Measurements from ENCODE around the gene PPCDC.
"Not testable (repeated sequence)": the region's sequence is repeated elsewhere in the genome, so short reads cannot be mapped to it uniquely, and the experiment has no call there.

PPCDC gene

GRCh38 chr15:75070674-75071073, 47.3 kb downstream of the PPCDC start:
- Histone ChIP-seq H3K4me2 (ENCODE audit: low read length) (no peak overlapping the region), H3K36me3 (ENCODE audit: control insufficient read depth, insufficient read depth, low read length) (no peaks in the 10 kb centered on the region), H3K56ac (ENCODE audit: low read length) (no peak overlapping the region), H3K79me1 (ENCODE audit: low read length) (no peaks in the 10 kb centered on the region), H4K8ac (ENCODE audit: low read depth, low read length) (no peak overlapping the region), H4K5ac (ENCODE audit: low read length) (no peak overlapping the region), H3K4ac (ENCODE audit: low read depth, low read length) (no peak overlapping the region), H3K27ac (ENCODE audit: low read depth, low read length) (no peak overlapping the region), H3K27me3 (ENCODE audit: insufficient read depth, low read length, poor library complexity) (no peaks in the 10 kb centered on the region), H3K4me3 (ENCODE audit: low read length) (no peak overlapping the region), H3K4me1 (ENCODE audit: control insufficient read depth, low read depth, low read length) (no peaks in the 10 kb centered on the region), H2BK120ac (ENCODE audit: low read depth, low read length) (no peak overlapping the region), H2AK5ac (ENCODE audit: low read length) (no peak overlapping the region), H3K79me2 (ENCODE audit: control insufficient read depth, insufficient read depth, low read length) (no peaks in the 10 kb centered on the region), H3K23ac (ENCODE audit: low read length) (no peak overlapping the region), H2BK15ac (replicated peaks; ENCODE audit: low read depth) (no peak overlapping the region), H3K18ac (ENCODE audit: low read length) (no peak overlapping the region), H2BK5ac (ENCODE audit: low read length) (no peak overlapping the region), H3K9ac (ENCODE audit: low read length) (no peak overlapping the region)
- WGBS (ENCODE audit: extremely low coverage, insufficient coverage, low lambda C conversion rate), result no CpG with 5 or more reads among the region's 4 CpGs
- no peak for DNase-seq

GRCh38 chr15:75073197-75073596, 49.8 kb downstream of the PPCDC start:
- Histone ChIP-seq H3K79me2 (ENCODE audit: control insufficient read depth, insufficient read depth, low read length) (no peaks in the 10 kb centered on the region), H2BK120ac (ENCODE audit: low read depth, low read length) (no peak overlapping the region), H3K4me3 (ENCODE audit: low read length) (no peak overlapping the region), H2AK5ac (ENCODE audit: low read length) (no peak overlapping the region), H3K4me1 (ENCODE audit: control insufficient read depth, low read depth, low read length) (no peaks in the 10 kb centered on the region), H3K23ac (ENCODE audit: low read length) (no peak overlapping the region), H4K8ac (ENCODE audit: low read depth, low read length) (no peak overlapping the region), H3K4me2 (ENCODE audit: low read length) (no peak overlapping the region), H2BK5ac (ENCODE audit: low read length) (no peak overlapping the region), H3K27ac (ENCODE audit: low read depth, low read length) (no peak overlapping the region), H3K9ac (ENCODE audit: low read length) (no peak overlapping the region), H3K4ac (ENCODE audit: low read depth, low read length) (no peak overlapping the region), H3K27me3 (ENCODE audit: insufficient read depth, low read length, poor library complexity) (no peaks in the 10 kb centered on the region), H4K5ac (ENCODE audit: low read length) (no peak overlapping the region), H2BK15ac (replicated peaks; ENCODE audit: low read depth) (no peak overlapping the region), H3K18ac (ENCODE audit: low read length) (no peak overlapping the region), H3K56ac (ENCODE audit: low read length) (no peak overlapping the region), H3K79me1 (ENCODE audit: low read length) (no peaks in the 10 kb centered on the region), H3K36me3 (ENCODE audit: control insufficient read depth, insufficient read depth, low read length) (no peaks in the 10 kb centered on the region)
- DNase-seq, result no peak
- WGBS (ENCODE audit: extremely low coverage, insufficient coverage, low lambda C conversion rate), result no CpG with 5 or more reads among the region's 3 CpGs

GRCh38 chr15:75076277-75076676, 52.9 kb downstream of the PPCDC start:
- Histone ChIP-seq H3K79me1 (ENCODE audit: low read length) (no peaks in the 10 kb centered on the region), H2BK5ac (ENCODE audit: low read length) (no peak overlapping the region), H2BK15ac (replicated peaks; ENCODE audit: low read depth) (no peak overlapping the region), H3K4me3 (ENCODE audit: low read length) (no peak overlapping the region), H4K5ac (ENCODE audit: low read length) (no peak overlapping the region), H3K56ac (ENCODE audit: low read length) (no peak overlapping the region), H3K23ac (ENCODE audit: low read length) (no peak overlapping the region), H3K4ac (ENCODE audit: low read depth, low read length) (no peak overlapping the region), H3K4me2 (ENCODE audit: low read length) (no peak overlapping the region), H3K27ac (ENCODE audit: low read depth, low read length) (no peak overlapping the region), H3K36me3 (ENCODE audit: control insufficient read depth, insufficient read depth, low read length) (no peaks in the 10 kb centered on the region), H3K79me2 (ENCODE audit: control insufficient read depth, insufficient read depth, low read length) (no peaks in the 10 kb centered on the region), H3K18ac (ENCODE audit: low read length) (no peak overlapping the region), H2BK120ac (ENCODE audit: low read depth, low read length) (no peak overlapping the region), H3K27me3 (ENCODE audit: insufficient read depth, low read length, poor library complexity) (no peaks in the 10 kb centered on the region), H3K9ac (ENCODE audit: low read length) (no peak overlapping the region), H4K8ac (ENCODE audit: low read depth, low read length) (no peak overlapping the region), H3K4me1 (ENCODE audit: control insufficient read depth, low read depth, low read length) (no peaks in the 10 kb centered on the region), H2AK5ac (ENCODE audit: low read length) (no peak overlapping the region)
- no peak for DNase-seq
- no CpG with 5 or more reads among the region's 2 CpGs for WGBS (ENCODE audit: extremely low coverage, insufficient coverage, low lambda C conversion rate)

DNA sequence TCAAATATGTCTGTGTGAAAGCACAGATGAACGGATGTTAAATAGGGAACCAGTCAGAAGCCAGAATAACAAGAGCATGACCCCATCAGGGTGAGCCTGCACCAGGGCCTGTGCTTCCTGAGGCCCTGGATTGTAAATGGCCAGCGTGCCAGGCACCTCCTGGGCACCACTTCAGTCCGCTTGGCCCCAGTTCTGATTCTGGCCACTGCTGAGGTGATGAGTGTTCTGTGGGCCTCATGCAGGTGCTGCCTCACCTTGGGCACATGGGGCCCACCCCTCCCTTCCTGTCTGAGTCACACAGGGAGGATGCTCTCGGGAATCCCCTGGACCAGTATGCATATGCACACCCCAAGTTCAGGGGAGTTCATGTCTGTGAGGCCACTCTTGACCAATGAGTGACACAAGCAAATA, 54.2 kb downstream of the PPCDC start:
- not testable (repeated sequence) for H2BK15ac ChIP-seq (replicated peaks; ENCODE audit: low read depth); H2BK5ac ChIP-seq (ENCODE audit: low read length); H3K79me2 ChIP-seq (ENCODE audit: control insufficient read depth, insufficient read depth, low read length); H3K18ac ChIP-seq (ENCODE audit: low read length); H3K27ac ChIP-seq (ENCODE audit: low read depth, low read length); H3K27me3 ChIP-seq (ENCODE audit: insufficient read depth, low read length, poor library complexity); H3K4me2 ChIP-seq (ENCODE audit: low read length); H4K5ac ChIP-seq (ENCODE audit: low read length); H3K23ac ChIP-seq (ENCODE audit: low read length); H3K9ac ChIP-seq (ENCODE audit: low read length); H3K79me1 ChIP-seq (ENCODE audit: low read length); H2AK5ac ChIP-seq (ENCODE audit: low read length); H3K4ac ChIP-seq (ENCODE audit: low read depth, low read length); H3K4me1 ChIP-seq (ENCODE audit: control insufficient read depth, low read depth, low read length); H2BK120ac ChIP-seq (ENCODE audit: low read depth, low read length); H4K8ac ChIP-seq (ENCODE audit: low read depth, low read length); H3K56ac ChIP-seq (ENCODE audit: low read length); DNase-seq; H3K4me3 ChIP-seq (ENCODE audit: low read length); H3K36me3 ChIP-seq (ENCODE audit: control insufficient read depth, insufficient read depth, low read length)
- WGBS (ENCODE audit: extremely low coverage, insufficient coverage, low lambda C conversion rate), result no CpG with 5 or more reads among the region's 4 CpGs

GRCh38 chr15:75081150-75081549, 57.8 kb downstream of the PPCDC start:
- WGBS (ENCODE audit: extremely low coverage, insufficient coverage, low lambda C conversion rate), result no CpG with 5 or more reads among the region's 8 CpGs

DNA sequence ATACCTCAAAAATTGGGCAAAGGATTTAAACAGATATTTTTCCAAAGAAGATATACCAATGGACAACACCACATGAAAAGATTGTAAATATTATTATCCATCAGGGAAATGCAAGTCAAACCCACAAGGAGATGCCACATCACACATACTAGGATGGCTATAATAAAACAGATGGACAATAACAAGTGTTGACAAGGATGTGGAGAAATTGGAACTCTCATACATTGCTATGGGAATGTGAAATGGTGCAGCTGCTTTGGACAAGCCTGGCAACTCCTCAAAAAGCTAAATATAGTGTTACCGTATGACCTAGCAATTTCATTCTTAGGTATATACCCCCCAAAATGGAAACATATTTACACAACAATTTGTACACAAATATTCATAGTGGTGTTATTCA, 59.3 kb downstream of the PPCDC start:
- no peak overlapping the region for H3K56ac ChIP-seq (ENCODE audit: low read length)
- H3K79me2 ChIP-seq (ENCODE audit: control insufficient read depth, insufficient read depth, low read length), result no peaks in the 10 kb centered on the region
- no peak overlapping the region for H3K18ac ChIP-seq (ENCODE audit: low read length)
- H3K27ac ChIP-seq (ENCODE audit: low read depth, low read length), result no peak overlapping the region
- no peak overlapping the region for H4K8ac ChIP-seq (ENCODE audit: low read depth, low read length)
- no peak overlapping the region for H3K23ac ChIP-seq (ENCODE audit: low read length)
- WGBS (ENCODE audit: extremely low coverage, insufficient coverage, low lambda C conversion rate), result no CpG with 5 or more reads among the region's 1 CpG
- no peak overlapping the region for H2AK5ac ChIP-seq (ENCODE audit: low read length)
- H3K4ac ChIP-seq (ENCODE audit: low read depth, low read length), result no peak overlapping the region
- H3K79me1 ChIP-seq (ENCODE audit: low read length), result no peaks in the 10 kb centered on the region
- H3K36me3 ChIP-seq (ENCODE audit: control insufficient read depth, insufficient read depth, low read length), result no peaks in the 10 kb centered on the region
- H2BK5ac ChIP-seq (ENCODE audit: low read length), result no peak overlapping the region
- H3K9ac ChIP-seq (ENCODE audit: low read length), result no peak overlapping the region
- no peak overlapping the region for H4K5ac ChIP-seq (ENCODE audit: low read length)
- no peak overlapping the region for H3K4me3 ChIP-seq (ENCODE audit: low read length)
- H3K27me3 ChIP-seq (ENCODE audit: insufficient read depth, low read length, poor library complexity), result no peaks in the 10 kb centered on the region
- no peaks in the 10 kb centered on the region for H3K4me1 ChIP-seq (ENCODE audit: control insufficient read depth, low read depth, low read length)
- H2BK120ac ChIP-seq (ENCODE audit: low read depth, low read length), result no peak overlapping the region
- no peak for DNase-seq
- H2BK15ac ChIP-seq (replicated peaks; ENCODE audit: low read depth), result no peak overlapping the region
- H3K4me2 ChIP-seq (ENCODE audit: low read length), result no peak overlapping the region

More at GRCh38 chr15:75081150-75081549, 57.8 kb downstream of the PPCDC start:
- Histone ChIP-seq H3K79me2 (ENCODE audit: control insufficient read depth, insufficient read depth, low read length) (no peaks in the 10 kb centered on the region), H3K9ac (ENCODE audit: low read length) (no peak overlapping the region), H3K4me1 (ENCODE audit: control insufficient read depth, low read depth, low read length) (no peaks in the 10 kb centered on the region), H3K4ac (ENCODE audit: low read depth, low read length) (no peak overlapping the region), H3K23ac (ENCODE audit: low read length) (no peak overlapping the region), H3K4me3 (ENCODE audit: low read length) (no peak overlapping the region), H3K27me3 (ENCODE audit: insufficient read depth, low read length, poor library complexity) (no peaks in the 10 kb centered on the region), H3K18ac (ENCODE audit: low read length) (no peak overlapping the region), H2BK15ac (replicated peaks; ENCODE audit: low read depth) (no peak overlapping the region), H3K4me2 (ENCODE audit: low read length) (no peak overlapping the region), H2BK120ac (ENCODE audit: low read depth, low read length) (no peak overlapping the region), H3K79me1 (ENCODE audit: low read length) (no peaks in the 10 kb centered on the region), H2AK5ac (ENCODE audit: low read length) (no peak overlapping the region), H3K27ac (ENCODE audit: low read depth, low read length) (no peak overlapping the region), H3K36me3 (ENCODE audit: control insufficient read depth, insufficient read depth, low read length) (no peaks in the 10 kb centered on the region), H4K5ac (ENCODE audit: low read length) (no peak overlapping the region), H3K56ac (ENCODE audit: low read length) (no peak overlapping the region), H4K8ac (ENCODE audit: low read depth, low read length) (no peak overlapping the region), H2BK5ac (ENCODE audit: low read length) (no peak overlapping the region)
- no peak for DNase-seq

All from mesendoderm (in vitro differentiated cells).